Stimulated activated CD8-positive, alpha-beta memory T cell treated with anti-CD3 and anti-CD28 coated beads, Interleukin-7, amount 100 ng/mL, for 1 hour (primary cell): Measurements from ENCODE around the gene CHM.
"Not testable (repeated sequence)": the region's sequence is repeated elsewhere in the genome, so short reads cannot be mapped to it uniquely, and the experiment has no call there.

Source experiments
- DNase-seq, 2 donors: peaks; one replicate each; pipeline ENCODE4 v3.0.0-alpha.2; 2020; ENCODE audit warnings: low read depth in 2 of 2

CHM gene

GRCh38 chrX:86047174-86047935 lies at the start of gene CHM:
CHM (minus strand) TSS chrX:86047558; CDS start chrX:86047532, 26 bp downstream.
- DNase-seq = peak; percentile 3 to 5

- no peak for DNase-seq
These were observed 31.3 kb upstream of the CHM start for GRCh38 chrX:86078650-86079049.

GRCh38 chrX:86066998-86067397 lies 19.6 kb upstream of the CHM start:
- DNase-seq = no peak

GRCh38 chrX:86061407-86061806 lies 14.0 kb upstream of the CHM start:
- no peak for DNase-seq

GRCh38 chrX:86051741-86052140 lies 4.4 kb upstream of the CHM start:
- DNase-seq = no peak

- DNase-seq = no peak
These were observed 550 bp upstream of the CHM start for GRCh38 chrX:86047936-86048280.

GRCh38 chrX:86044216-86044615 lies 3.1 kb downstream of the CHM start:
- DNase-seq = no peak

GRCh38 chrX:86039625-86040568 lies 7.5 kb downstream of the CHM start:
- DNase-seq = no peak

GRCh38 chrX:86033385-86033784 lies 14.0 kb downstream of the CHM start:
- no peak for DNase-seq

- DNase-seq = no peak
These were observed 18.7 kb downstream of the CHM start for GRCh38 chrX:86028681-86029080.

GRCh38 chrX:86023811-86024210 lies 23.5 kb downstream of the CHM start:
- DNase-seq = no peak

- DNase-seq = no peak
These were observed 25.6 kb downstream of the CHM start for GRCh38 chrX:86021652-86022289.

- no peak for DNase-seq
These were observed 31.2 kb downstream of the CHM start for GRCh38 chrX:86016139-86016538.

- not testable (repeated sequence) for DNase-seq
These were observed 32.4 kb downstream of the CHM start for GRCh38 chrX:86014959-86015358.

GRCh38 chrX:86014421-86014820 lies 32.9 kb downstream of the CHM start:
- DNase-seq = no peak

GRCh38 chrX:86013792-86014191 lies 33.6 kb downstream of the CHM start:
- no peak for DNase-seq

GRCh38 chrX:86012188-86012587 lies 35.2 kb downstream of the CHM start:
- no peak for DNase-seq

GRCh38 chrX:86009803-86010202 lies 37.6 kb downstream of the CHM start:
- DNase-seq = not testable (repeated sequence)

GRCh38 chrX:86007891-86008290 lies 39.5 kb downstream of the CHM start:
- DNase-seq = not testable (repeated sequence)

GRCh38 chrX:86002076-86002896 lies 45.1 kb downstream of the CHM start:
- DNase-seq = no peak

GRCh38 chrX:85998954-85999353 lies 48.4 kb downstream of the CHM start:
- no peak for DNase-seq

GRCh38 chrX:85996555-85996954 lies 50.8 kb downstream of the CHM start:
- DNase-seq = no peak
